GM12878 (cell line): ENCODE data around the gene TRPC3. TPM values are rescaled to one million over a fixed set of nuclear protein-coding genes. Genes with fewer than 3 reads are reported as not detected.

Experiments used
- ATAC-seq: fragments of 200-7000 bp; cut with Tn5 transposase; 3 replicates; pipeline ENCODE4 v1.9.1; 2020; ENCODE audit warnings: mild to moderate bottlenecking, moderate library complexity
- BruUV-seq: library from RNA; stranded (reverse); fragments of 400-500 nt; replicated peaks from 2 replicates; lab custom pipeline; 2021; lab: Mats Ljungman, UMichigan
- CTCF ChIA-PET: fragments of 300-600 bp; sonication (Branson Sonifier 250); formaldehyde crosslinking; extraction: SDS; loops from one replicate; lab custom pipeline; 2021; ENCODE audit warnings: inconsistent platforms; lab: Yijun Ruan, JAX
- POLR2A ChIA-PET: fragments of 350-600 bp; formaldehyde crosslinking; extraction: SDS; loops from one replicate; lab custom pipeline; 2021; ENCODE audit warnings: inconsistent platforms; lab: Charles Lee
- RAD21 ChIA-PET: fragments of 300-600 bp; sonication (Branson Sonifier 250); formaldehyde crosslinking; loops from one replicate; lab custom pipeline; 2023; ENCODE audit warnings: antibody characterized with exemption; ENCODE audit not compliant: unreplicated experiment; lab: Charles Lee
- SMC1A ChIA-PET: fragments of 300-600 bp; sonication (Branson Sonifier 250); formaldehyde crosslinking; loops from one replicate; lab custom pipeline; 2023; ENCODE audit not compliant: unreplicated experiment, uncharacterized antibody; lab: Charles Lee
- DNase-seq: peaks from one replicate; pipeline ENCODE4 v3.0.0-alpha.2; 2011; ENCODE audit warnings: low read depth, low spot score
- FAIRE-seq: peaks from 3 replicates; lab custom pipeline; 2011; peaks lifted over from hg19 to GRCh38; lab: Jason Lieb, UNC
- H2AFZ ChIP-seq: 2 replicates; pipeline ENCODE4 v1.6.0; 2011; ENCODE audit warnings: low read depth, low read length, control low read depth; ENCODE audit not compliant: control insufficient read depth
- H3K27ac ChIP-seq: 2 replicates; pipeline ENCODE4 v1.5.1; 2011; ENCODE audit warnings: control low read depth; ENCODE audit not compliant: control insufficient read depth, insufficient read depth
- H3K27me3 ChIP-seq, 2 experiments: replicated peaks in 1 of 2; 2 replicates each; pipeline versions ENCODE4 v1.6.0 to v1.6.1; 2011; ENCODE audit warnings: low read length in 1 of 2; ENCODE audit not compliant: control insufficient read depth in 2 of 2, insufficient read depth in 2 of 2
- H3K36me3 ChIP-seq, 2 experiments: 2 replicates each; pipeline ENCODE4 v1.5.1; 2011; ENCODE audit warnings: low read length in 1 of 2; ENCODE audit not compliant: control insufficient read depth in 2 of 2, insufficient read depth in 2 of 2
- H3K4me1 ChIP-seq: 2 replicates; pipeline ENCODE4 v1.6.1; 2011; ENCODE audit warnings: mild to moderate bottlenecking, low read length, moderate library complexity, mixed read lengths; ENCODE audit not compliant: control insufficient read depth, insufficient read depth
- H3K4me2 ChIP-seq: 2 replicates; pipeline ENCODE4 v1.6.0; 2011; ENCODE audit warnings: control low read depth; ENCODE audit not compliant: control insufficient read depth, insufficient read depth
- H3K4me3 ChIP-seq: fragments of 200-600 bp; sonication (generic); 2 replicates; pipeline ENCODE4 v1.5.1; 2016
- H3K79me2 ChIP-seq: 2 replicates; pipeline ENCODE4 v1.6.0; 2011; ENCODE audit warnings: low read length; ENCODE audit not compliant: control insufficient read depth, insufficient read depth
- H3K9ac ChIP-seq: 2 replicates; pipeline ENCODE4 v1.8.0; 2011; ENCODE audit warnings: low read length, control low read depth, mixed read lengths; ENCODE audit not compliant: control insufficient read depth, insufficient read depth
- H3K9me3 ChIP-seq: replicated peaks from 3 replicates; pipeline ENCODE4 v1.5.1; 2011; ENCODE audit warnings: mild to moderate bottlenecking, low read length; ENCODE audit not compliant: control insufficient read depth, insufficient read depth
- H4K20me1 ChIP-seq: 2 replicates; pipeline ENCODE4 v1.6.0; 2011; ENCODE audit not compliant: control insufficient read depth, insufficient read depth
- CREM ChIP-seq: IDR thresholded peaks from 2 replicates; pipeline ENCODE4 v1.6.1; 2014; ENCODE audit warnings: antibody characterized with exemption, low read depth
- FOXM1 ChIP-seq: IDR thresholded peaks from 2 replicates; pipeline ENCODE4 v1.6.1; 2012; ENCODE audit warnings: low read depth, mild to moderate bottlenecking, inconsistent platforms, low read length, moderate library complexity
- GATAD2B ChIP-seq: fragments of 450-650 bp; conservative IDR thresholded peaks from 2 replicates; pipeline ENCODE4 v1.6.1; 2017; ENCODE audit warnings: low read depth, mild to moderate bottlenecking, moderate library complexity
- IKZF2 ChIP-seq, 2 experiments: fragments of 450-650 bp; IDR thresholded peaks; 2 replicates each; pipeline ENCODE4 v1.6.1; 2017; ENCODE audit warnings: mild to moderate bottlenecking in 2 of 2, moderate library complexity in 2 of 2
- KAT2A ChIP-seq: conservative IDR thresholded peaks from 2 replicates; pipeline ENCODE4 v1.6.1; 2011; ENCODE audit warnings: low read depth, low read length; ENCODE audit not compliant: control insufficient read depth
- KLF5 ChIP-seq: fragments of 450-650 bp; IDR thresholded peaks from 2 replicates; pipeline ENCODE4 v1.6.1; 2014; ENCODE audit warnings: mild to moderate bottlenecking; ENCODE audit not compliant: partially characterized antibody
- NFIC ChIP-seq: IDR thresholded peaks from 2 replicates; pipeline ENCODE4 v1.6.1; 2012; ENCODE audit warnings: low read depth, mild to moderate bottlenecking, inconsistent platforms, low read length, moderate library complexity
- NFYA ChIP-seq: IDR thresholded peaks from 2 replicates; pipeline ENCODE4 v1.6.1; 2011; ENCODE audit warnings: low read depth, mild to moderate bottlenecking, low read length, improper control_type of control experiment, borderline replicate concordance
- NR2C1 ChIP-seq: fragments of 450-650 bp; IDR thresholded peaks from 2 replicates; pipeline ENCODE4 v1.6.1; 2017; ENCODE audit warnings: antibody characterized with exemption, mild to moderate bottlenecking, moderate library complexity
- NRF1 ChIP-seq: conservative IDR thresholded peaks from 2 replicates; pipeline ENCODE4 v1.6.1; 2011; ENCODE audit warnings: mild to moderate bottlenecking, low read depth, low read length, improper control_type of control experiment
- RFX5 ChIP-seq: IDR thresholded peaks from 2 replicates; pipeline ENCODE4 v1.6.1; 2011; ENCODE audit warnings: low read depth, low read length, improper control_type of control experiment
- SMAD5 ChIP-seq: IDR thresholded peaks from 2 replicates; pipeline ENCODE4 v1.6.1; 2016; ENCODE audit warnings: antibody characterized with exemption, low read depth
- ZNF207 ChIP-seq: fragments of 450-650 bp; IDR thresholded peaks from 2 replicates; pipeline ENCODE4 v1.6.1; 2014; ENCODE audit warnings: antibody characterized with exemption, mild to moderate bottlenecking, borderline replicate concordance
- WGBS: methylation state at CpG from one replicate; pipeline ENCODE4 v1.1.6; 2016; ENCODE audit warnings: low lambda C conversion rate; ENCODE audit not compliant: insufficient replicate concordance, insufficient coverage; ENCODE audit errors: missing lambda C conversion rate; 5-methylcytosine and 5-hydroxymethylcytosine counted together
- in situ Hi-C: fragments of 300-500 bp; cut with MboI; formaldehyde crosslinking; loops from 9 replicates; pipeline ENCODE4 v1.14.3; 2018; ENCODE audit warnings: mixed read lengths
- intact Hi-C: fragments of 100-400 bp; cut with micrococcal nuclease; formaldehyde crosslinking; loops from one replicate; pipeline ENCODE4 v1.14.2; 2022; ENCODE audit not compliant: unreplicated experiment
- polyA plus RNA-seq, 11 experiments: library from polyadenylated mRNA; depleted of rRNA in 4 of 11; unstranded in 6 of 11; stranded (reverse) in 5 of 11; fragments of >200 nt; fragmentation: Nextera tagmentation in 4 of 11; fragmentation: Illumina TruSeq in 1 of 11; extraction: Ambion mirVana in 4 of 11; extraction: Trizol in 1 of 11; gene quantifications; 1 replicate in 1 of 11; 2 replicates in 10 of 11; pipeline versions ENCODE4 v1.2.1 to v1.2.3, GENCODE V29; 2011 to 2016; ENCODE audit warnings: inconsistent platforms in 2 of 11, missing spikeins in 2 of 11, low read depth in 1 of 11
- total RNA-seq, 4 experiments: library from RNA; depleted of rRNA in 3 of 4; stranded (reverse); fragments of >200 nt in 3 of 4; fragmentation: Illumina TruSeq in 1 of 4; extraction: Trizol in 1 of 4; gene quantifications; 2 replicates each; pipeline versions ENCODE4 v1.2.1 to v1.2.3, GENCODE V29; 2013 to 2021
- TF ChIP-seq, protein P1 (sequence below): fragments of 450-650 bp; formaldehyde crosslinking; IDR thresholded peaks from 2 replicates; pipeline ENCODE4 v1.5.0; 2022; ENCODE audit warnings: mild to moderate bottlenecking, missing genetic modification characterization
- TF ChIP-seq, protein P2 (sequence below): fragments of 450-650 bp; IDR thresholded peaks from 2 replicates; pipeline ENCODE4 v1.6.1; 2017; ENCODE audit warnings: mild to moderate bottlenecking
- TF ChIP-seq, protein P3 (sequence below): IDR thresholded peaks from 2 replicates; pipeline ENCODE4 v1.6.1; 2012; ENCODE audit warnings: low read depth, low read length, improper control_type of control experiment

The TRPC3 gene
- total and polyA plus RNA-seq, 10 of the 15 experiments (the other 5 are each of a cell fraction or from before 2014, with no cell fraction given), result not detected

DNA sequence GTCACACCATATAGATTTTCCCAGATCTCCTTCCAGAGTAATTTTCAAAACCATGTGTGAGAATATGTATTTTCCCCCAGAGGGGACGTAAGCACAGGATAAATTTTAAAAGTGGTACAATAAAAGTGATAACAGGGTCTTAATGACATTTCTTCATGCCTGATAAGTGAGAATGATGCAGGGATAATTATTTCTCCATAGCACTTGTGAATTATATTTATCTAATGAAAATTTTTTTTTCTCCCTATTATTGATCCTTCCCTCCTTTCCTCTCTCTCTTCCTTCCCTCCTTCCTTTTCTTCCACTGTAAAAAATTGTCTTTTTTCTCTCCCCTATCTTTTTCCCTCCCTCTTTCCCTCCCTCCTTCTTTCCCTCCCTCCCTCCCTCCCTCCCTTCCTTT lies 17.0 kb upstream of the TRPC3 start:
- H3K27ac ChIP-seq, result no peak overlapping the region
- no peaks in the 10 kb centered on the region for H3K79me2 ChIP-seq
- intact Hi-C loops (no loop called here), in situ Hi-C loops (no loop called here)
- no peaks in the 10 kb centered on the region for H4K20me1 ChIP-seq
- RAD21 ChIA-PET, result no interaction called here
- no peak overlapping the region for H3K4me3 ChIP-seq
- SMC1A ChIA-PET, result no interaction called here
- ATAC-seq (no peak), DNase-seq (no peak), FAIRE-seq (no peak)
- CTCF ChIA-PET, result no interaction called here
- POLR2A ChIA-PET, result no interaction called here
- no peak overlapping the region for H2AFZ ChIP-seq
- H3K27me3 ChIP-seq, result peaks cover 0 to 3% of the 10 kb centered on the region in 2 experiments; a peak in 1 of 4 replicates
- TF ChIP-seq RFX5 (no peak), CREM (no peak), NR2C1 (no peak), GATAD2B (no peak), KAT2A (no peak), SMAD5 (no peak), NRF1 (no peak), KLF5 (no peak), IKZF2 (IDR thresholded peaks at IDR 0.05) (no peak), NFIC (no peak), FOXM1 (no peak), ZNF207 (no peak), NFYA (no peak)
- TF ChIP-seq, protein P1, sequence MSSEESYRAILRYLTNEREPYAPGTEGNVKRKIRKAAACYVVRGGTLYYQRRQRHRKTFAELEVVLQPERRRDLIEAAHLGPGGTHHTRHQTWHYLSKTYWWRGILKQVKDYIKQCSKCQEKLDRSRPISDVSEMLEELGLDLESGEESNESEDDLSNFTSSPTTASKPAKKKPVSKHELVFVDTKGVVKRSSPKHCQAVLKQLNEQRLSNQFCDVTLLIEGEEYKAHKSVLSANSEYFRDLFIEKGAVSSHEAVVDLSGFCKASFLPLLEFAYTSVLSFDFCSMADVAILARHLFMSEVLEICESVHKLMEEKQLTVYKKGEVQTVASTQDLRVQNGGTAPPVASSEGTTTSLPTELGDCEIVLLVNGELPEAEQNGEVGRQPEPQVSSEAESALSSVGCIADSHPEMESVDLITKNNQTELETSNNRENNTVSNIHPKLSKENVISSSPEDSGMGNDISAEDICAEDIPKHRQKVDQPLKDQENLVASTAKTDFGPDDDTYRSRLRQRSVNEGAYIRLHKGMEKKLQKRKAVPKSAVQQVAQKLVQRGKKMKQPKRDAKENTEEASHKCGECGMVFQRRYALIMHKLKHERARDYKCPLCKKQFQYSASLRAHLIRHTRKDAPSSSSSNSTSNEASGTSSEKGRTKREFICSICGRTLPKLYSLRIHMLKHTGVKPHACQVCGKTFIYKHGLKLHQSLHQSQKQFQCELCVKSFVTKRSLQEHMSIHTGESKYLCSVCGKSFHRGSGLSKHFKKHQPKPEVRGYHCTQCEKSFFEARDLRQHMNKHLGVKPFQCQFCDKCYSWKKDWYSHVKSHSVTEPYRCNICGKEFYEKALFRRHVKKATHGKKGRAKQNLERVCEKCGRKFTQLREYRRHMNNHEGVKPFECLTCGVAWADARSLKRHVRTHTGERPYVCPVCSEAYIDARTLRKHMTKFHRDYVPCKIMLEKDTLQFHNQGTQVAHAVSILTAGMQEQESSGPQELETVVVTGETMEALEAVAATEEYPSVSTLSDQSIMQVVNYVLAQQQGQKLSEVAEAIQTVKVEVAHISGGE (CRISPR knock-in tag), result no peak
- TF ChIP-seq, protein P2, sequence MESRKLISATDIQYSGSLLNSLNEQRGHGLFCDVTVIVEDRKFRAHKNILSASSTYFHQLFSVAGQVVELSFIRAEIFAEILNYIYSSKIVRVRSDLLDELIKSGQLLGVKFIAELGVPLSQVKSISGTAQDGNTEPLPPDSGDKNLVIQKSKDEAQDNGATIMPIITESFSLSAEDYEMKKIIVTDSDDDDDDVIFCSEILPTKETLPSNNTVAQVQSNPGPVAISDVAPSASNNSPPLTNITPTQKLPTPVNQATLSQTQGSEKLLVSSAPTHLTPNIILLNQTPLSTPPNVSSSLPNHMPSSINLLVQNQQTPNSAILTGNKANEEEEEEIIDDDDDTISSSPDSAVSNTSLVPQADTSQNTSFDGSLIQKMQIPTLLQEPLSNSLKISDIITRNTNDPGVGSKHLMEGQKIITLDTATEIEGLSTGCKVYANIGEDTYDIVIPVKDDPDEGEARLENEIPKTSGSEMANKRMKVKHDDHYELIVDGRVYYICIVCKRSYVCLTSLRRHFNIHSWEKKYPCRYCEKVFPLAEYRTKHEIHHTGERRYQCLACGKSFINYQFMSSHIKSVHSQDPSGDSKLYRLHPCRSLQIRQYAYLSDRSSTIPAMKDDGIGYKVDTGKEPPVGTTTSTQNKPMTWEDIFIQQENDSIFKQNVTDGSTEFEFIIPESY, result no peak
- TF ChIP-seq, protein P3, sequence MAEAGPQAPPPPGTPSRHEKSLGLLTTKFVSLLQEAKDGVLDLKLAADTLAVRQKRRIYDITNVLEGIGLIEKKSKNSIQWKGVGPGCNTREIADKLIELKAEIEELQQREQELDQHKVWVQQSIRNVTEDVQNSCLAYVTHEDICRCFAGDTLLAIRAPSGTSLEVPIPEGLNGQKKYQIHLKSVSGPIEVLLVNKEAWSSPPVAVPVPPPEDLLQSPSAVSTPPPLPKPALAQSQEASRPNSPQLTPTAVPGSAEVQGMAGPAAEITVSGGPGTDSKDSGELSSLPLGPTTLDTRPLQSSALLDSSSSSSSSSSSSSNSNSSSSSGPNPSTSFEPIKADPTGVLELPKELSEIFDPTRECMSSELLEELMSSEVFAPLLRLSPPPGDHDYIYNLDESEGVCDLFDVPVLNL, result no peak
- no peaks in the 10 kb centered on the region for H3K9me3 ChIP-seq
- 0% methylated on average over 1 of the region's 1 CpG for WGBS
- no peaks in the 10 kb centered on the region for H3K4me1 ChIP-seq
- BruUV-seq, result no TSS peak
- H3K9ac ChIP-seq, result no peak overlapping the region
- H3K36me3 ChIP-seq, result no peaks in the 10 kb centered on the region
- no peak overlapping the region for H3K4me2 ChIP-seq
